ENCODE measurements around the gene TMEM143.

TMEM143 gene

GRCh38 chr19:48348737-48349136, 15.0 kb downstream of the TMEM143 start:
- POLR2A ChIA-PET (ENCODE audit: low non-redundant PET), result no interaction called here
- TF ChIP-seq CTCF (conservative IDR thresholded peaks at IDR 0.05; ENCODE audit: low read depth), result no peak
- CTCF ChIA-PET, result no interaction called here
- no peak overlapping the region for H3K27ac ChIP-seq
- no peak for DNase-seq (ENCODE audit: low spot score)

- POLR2A ChIA-PET (ENCODE audit: low non-redundant PET), result no interaction called here
- DNase-seq (ENCODE audit: low spot score), result no peak
- H3K27ac ChIP-seq, result peak overlapping the region; percentile 42
- no peak for TF ChIP-seq CTCF (conservative IDR thresholded peaks at IDR 0.05; ENCODE audit: low read depth)
- CTCF ChIA-PET, result interaction anchor here (0.6 to 0.9 kb wide), 2 partner anchors 14 to 106 kb away, joined by 3 to 5 read pairs; no protein-coding TSS in a partner anchor
Measured at GRCh38 chr19:48348045-48348444, 15.7 kb downstream of the TMEM143 start.

- no peak for DNase-seq (ENCODE audit: low spot score)
- H3K27ac ChIP-seq, result no peak overlapping the region
- POLR2A ChIA-PET (ENCODE audit: low non-redundant PET), result no interaction called here
- CTCF ChIA-PET, result interaction anchor here (0.6 to 1.2 kb wide), 2 partner anchors 26 to 45 kb away, joined by 3 read pairs; partner anchors contain the start of gene KDELR1
- no peak for TF ChIP-seq CTCF (conservative IDR thresholded peaks at IDR 0.05; ENCODE audit: low read depth)
Measured at GRCh38 chr19:48346191-48346590, 17.5 kb downstream of the TMEM143 start.

GRCh38 chr19:48344892-48345291, 18.8 kb downstream of the TMEM143 start:
- POLR2A ChIA-PET (ENCODE audit: low non-redundant PET), result no interaction called here
- H3K27ac ChIP-seq, result peak overlapping the region; percentile 32
- no peak for DNase-seq (ENCODE audit: low spot score)
- TF ChIP-seq CTCF (conservative IDR thresholded peaks at IDR 0.05; ENCODE audit: low read depth), result no peak
- CTCF ChIA-PET, result interaction anchor here (0.6 kb wide), 2 partner anchors 8 to 467 kb away, joined by 3 to 4 read pairs; no protein-coding TSS in a partner anchor

- peak overlapping the region; percentile 39 for H3K27ac ChIP-seq
- peak; percentile 57 for DNase-seq (ENCODE audit: low spot score)
- POLR2A ChIA-PET (ENCODE audit: low non-redundant PET), result no interaction called here
- TF ChIP-seq CTCF (conservative IDR thresholded peaks at IDR 0.05; ENCODE audit: low read depth), result no peak
- CTCF ChIA-PET, result no interaction called here
Measured at GRCh38 chr19:48342841-48343540, 20.7 kb downstream of the TMEM143 start.

- CTCF ChIA-PET, result no interaction called here
- no peak for DNase-seq (ENCODE audit: low spot score)
- POLR2A ChIA-PET (ENCODE audit: low non-redundant PET), result no interaction called here
- no peak for TF ChIP-seq CTCF (conservative IDR thresholded peaks at IDR 0.05; ENCODE audit: low read depth)
- peak overlapping the region; percentile 39 for H3K27ac ChIP-seq
Measured at GRCh38 chr19:48342414-48342738, 21.4 kb downstream of the TMEM143 start.

Data from RWPE1 (cell line).